Measurements from ENCODE around the gene CASS4.

Gene CASS4

DNA sequence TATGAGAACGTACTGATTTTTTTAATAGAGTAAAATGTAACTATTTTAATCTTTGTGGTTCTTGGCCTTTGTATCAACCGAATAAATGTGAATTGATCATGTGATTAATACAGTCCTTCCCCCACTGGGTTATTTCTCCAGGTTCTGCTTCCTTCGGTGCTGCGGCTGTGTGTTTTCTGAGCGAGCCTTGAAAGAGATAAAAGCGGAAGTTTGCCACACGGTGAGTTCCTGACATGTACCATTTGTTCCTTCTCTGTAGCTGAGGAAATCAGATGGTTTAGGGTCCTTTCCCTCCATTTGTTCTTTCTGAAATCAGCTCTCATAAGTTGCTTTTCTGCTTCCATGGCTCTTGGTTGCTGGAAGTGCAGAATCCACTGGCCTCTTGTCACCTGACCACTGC is 71.9 kb downstream of the CASS4 start:
- Histone ChIP-seq H3K27ac (ENCODE audit: low read depth, low read length) (no peak overlapping the region), H3K27me3 (ENCODE audit: control insufficient read depth in 1 of 2, insufficient read depth in 2 of 2, low read length in 2 of 2) (no peaks in the 10 kb centered on the region), H3K4me3 (ENCODE audit: low read depth in 1 of 2, low read length in 2 of 2) (no peak overlapping the region), H3K36me3 (ENCODE audit: insufficient read depth, low read length) (peaks cover 56% of the 10 kb centered on the region), H3K4me1 (ENCODE audit: insufficient read depth, low read length) (no peaks in the 10 kb centered on the region), H3K9ac (ENCODE audit: low read length) (no peak overlapping the region), H3K9me3 (ENCODE audit: low read length) (no peaks in the 10 kb centered on the region)

DNA sequence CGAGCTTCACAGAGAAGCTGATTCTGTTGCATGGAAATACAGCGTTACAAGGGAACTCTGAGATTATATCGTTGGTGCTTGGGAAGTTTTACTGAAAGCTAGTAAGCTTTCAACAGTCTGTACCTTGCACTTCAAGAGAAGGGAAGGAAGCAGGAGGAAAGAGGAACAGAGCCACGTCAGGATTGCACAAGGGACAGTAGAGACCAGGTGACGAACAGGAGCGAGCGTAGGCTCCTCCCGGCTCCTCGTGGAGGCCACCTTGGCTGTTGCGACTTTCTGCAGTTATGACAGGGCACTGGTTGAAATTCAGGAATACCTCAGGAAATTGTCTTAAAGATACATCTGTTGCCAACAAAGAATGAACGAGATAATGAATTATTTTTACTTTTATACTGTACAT is 75.2 kb downstream of the CASS4 start:
- no peak overlapping the region for H3K9ac ChIP-seq (ENCODE audit: low read length)
- H3K27me3 ChIP-seq (ENCODE audit: control insufficient read depth in 1 of 2, insufficient read depth in 2 of 2, low read length in 2 of 2) = no peaks in the 10 kb centered on the region
- H3K4me3 ChIP-seq (ENCODE audit: low read depth in 1 of 2, low read length in 2 of 2) = no peak overlapping the region
- no peaks in the 10 kb centered on the region for H3K4me1 ChIP-seq (ENCODE audit: insufficient read depth, low read length)
- H3K36me3 ChIP-seq (ENCODE audit: insufficient read depth, low read length) = peaks cover 35% of the 10 kb centered on the region
- H3K27ac ChIP-seq (ENCODE audit: low read depth, low read length) = no peak overlapping the region
- H3K9me3 ChIP-seq (ENCODE audit: low read length) = no peaks in the 10 kb centered on the region

DNA sequence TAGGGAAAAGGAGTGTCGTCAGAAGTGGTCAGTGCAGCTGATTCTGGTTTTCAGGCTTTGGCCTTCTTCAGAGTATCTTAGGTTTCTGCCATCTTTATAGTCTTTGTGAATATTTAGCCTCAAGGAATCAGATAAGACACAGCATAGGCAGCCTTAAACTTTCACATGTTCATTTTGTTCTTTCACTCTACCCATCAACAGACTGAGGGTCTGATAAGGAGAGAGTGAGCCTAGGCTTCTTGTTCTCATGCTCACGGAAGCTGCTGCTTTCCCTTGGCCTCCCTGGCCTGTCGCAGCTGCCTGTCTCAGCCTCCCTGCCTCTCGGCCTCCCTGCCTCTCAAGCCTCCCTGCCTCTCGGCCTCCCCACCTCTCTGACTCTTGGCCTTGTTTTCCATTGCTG is 76.5 kb downstream of the CASS4 start:
- Histone ChIP-seq H3K4me1 (ENCODE audit: insufficient read depth, low read length) (no peaks in the 10 kb centered on the region), H3K4me3 (ENCODE audit: low read depth in 1 of 2, low read length in 2 of 2) (no peak overlapping the region), H3K9ac (ENCODE audit: low read length) (no peak overlapping the region), H3K27me3 (ENCODE audit: control insufficient read depth in 1 of 2, insufficient read depth in 2 of 2, low read length in 2 of 2) (no peaks in the 10 kb centered on the region), H3K36me3 (ENCODE audit: insufficient read depth, low read length) (peaks cover 35% of the 10 kb centered on the region), H3K27ac (ENCODE audit: low read depth, low read length) (no peak overlapping the region), H3K9me3 (ENCODE audit: low read length) (no peaks in the 10 kb centered on the region)

DNA sequence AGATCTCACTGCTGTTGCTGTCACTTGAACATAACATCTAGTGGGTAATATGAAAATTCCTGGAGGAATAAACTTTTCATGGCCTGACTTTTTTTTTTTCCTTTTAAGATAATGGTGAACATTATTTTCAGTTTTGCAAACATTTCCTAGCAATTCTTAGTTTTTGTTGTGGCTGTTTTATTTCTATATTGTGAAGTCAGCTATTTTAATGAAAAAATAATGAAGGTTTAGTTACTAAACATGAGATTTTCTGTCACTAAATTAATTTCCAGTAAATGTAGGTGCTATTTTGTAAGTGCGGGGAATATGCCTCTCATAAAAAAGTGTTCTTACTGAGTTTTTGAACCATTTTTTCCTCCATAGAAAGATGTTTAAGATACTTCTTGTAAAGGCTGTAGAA is 89.1 kb downstream of the CASS4 start:
- Histone ChIP-seq H3K4me3 (ENCODE audit: low read depth in 1 of 2, low read length in 2 of 2) (no peak overlapping the region), H3K27ac (ENCODE audit: low read depth, low read length) (no peak overlapping the region), H3K27me3 (ENCODE audit: control insufficient read depth in 1 of 2, insufficient read depth in 2 of 2, low read length in 2 of 2) (no peaks in the 10 kb centered on the region), H3K36me3 (ENCODE audit: insufficient read depth, low read length) (peaks cover 16% of the 10 kb centered on the region), H3K4me1 (ENCODE audit: insufficient read depth, low read length) (no peaks in the 10 kb centered on the region), H3K9ac (ENCODE audit: low read length) (no peak overlapping the region), H3K9me3 (ENCODE audit: low read length) (no peaks in the 10 kb centered on the region)

DNA sequence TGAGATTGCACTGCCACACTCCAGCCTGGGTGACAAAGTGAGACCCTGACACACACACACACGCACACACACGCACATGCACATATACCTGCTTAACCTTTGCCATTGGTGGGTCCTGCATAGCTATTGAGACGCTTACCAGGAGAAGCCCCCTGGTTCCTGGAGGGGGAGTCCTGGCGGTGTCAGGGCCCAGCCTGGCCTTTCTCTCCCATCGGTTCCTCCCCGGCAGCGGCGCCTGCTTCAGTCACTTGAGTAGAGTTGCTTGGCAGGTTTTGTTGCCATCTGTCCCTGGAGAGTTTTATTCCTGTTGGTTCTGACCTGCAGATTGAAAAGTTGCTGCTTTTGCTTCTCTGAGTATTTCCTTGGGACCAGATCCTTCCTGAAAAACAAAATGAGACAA is 91.9 kb downstream of the CASS4 start:
- no peak overlapping the region for H3K27ac ChIP-seq (ENCODE audit: low read depth, low read length)
- no peaks in the 10 kb centered on the region for H3K4me1 ChIP-seq (ENCODE audit: insufficient read depth, low read length)
- H3K27me3 ChIP-seq (ENCODE audit: control insufficient read depth in 1 of 2, insufficient read depth in 2 of 2, low read length in 2 of 2) = no peaks in the 10 kb centered on the region
- no peak overlapping the region for H3K9ac ChIP-seq (ENCODE audit: low read length)
- no peaks in the 10 kb centered on the region for H3K9me3 ChIP-seq (ENCODE audit: low read length)
- no peak overlapping the region for H3K4me3 ChIP-seq (ENCODE audit: low read depth in 1 of 2, low read length in 2 of 2)
- peaks cover 9% of the 10 kb centered on the region for H3K36me3 ChIP-seq (ENCODE audit: insufficient read depth, low read length)

DNA sequence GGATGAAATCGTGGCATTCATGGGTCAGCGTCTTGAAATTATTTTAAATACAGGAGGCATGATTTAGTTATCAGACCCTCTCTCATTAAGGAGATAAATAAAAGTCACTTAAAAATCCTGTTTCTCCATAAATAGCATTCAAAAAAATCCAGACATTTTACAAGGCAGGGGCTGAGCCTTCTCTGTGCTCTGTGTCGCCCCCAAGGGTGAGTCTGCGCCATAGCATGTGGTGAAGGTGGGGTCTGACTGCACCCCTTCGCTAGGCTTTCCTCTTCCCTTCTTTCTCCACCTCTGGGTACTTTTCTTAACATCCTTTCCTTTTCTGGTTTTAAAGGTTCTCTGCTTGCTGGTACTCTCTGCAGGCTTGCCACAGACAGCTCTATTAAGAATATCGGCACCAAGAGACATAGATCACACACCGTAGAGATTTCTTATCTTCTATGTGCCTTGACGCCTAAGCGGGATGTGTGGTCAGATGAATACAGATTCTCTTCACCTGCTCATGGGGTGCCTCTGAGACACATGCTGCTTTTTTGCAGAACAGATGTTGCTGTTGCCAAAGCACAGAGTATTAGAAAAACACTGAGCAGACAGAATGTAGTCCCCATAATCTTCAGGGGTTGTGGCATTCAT is 92.4 kb downstream of the CASS4 start:
- peaks cover 9% of the 10 kb centered on the region for H3K36me3 ChIP-seq (ENCODE audit: insufficient read depth, low read length)
- no peak overlapping the region for H3K4me3 ChIP-seq (ENCODE audit: low read depth in 1 of 2, low read length in 2 of 2)
- no peaks in the 10 kb centered on the region for H3K4me1 ChIP-seq (ENCODE audit: insufficient read depth, low read length)
- no peaks in the 10 kb centered on the region for H3K9me3 ChIP-seq (ENCODE audit: low read length)
- H3K9ac ChIP-seq (ENCODE audit: low read length) = no peak overlapping the region
- no peak overlapping the region for H3K27ac ChIP-seq (ENCODE audit: low read depth, low read length)
- H3K27me3 ChIP-seq (ENCODE audit: control insufficient read depth in 1 of 2, insufficient read depth in 2 of 2, low read length in 2 of 2) = no peaks in the 10 kb centered on the region

DNA sequence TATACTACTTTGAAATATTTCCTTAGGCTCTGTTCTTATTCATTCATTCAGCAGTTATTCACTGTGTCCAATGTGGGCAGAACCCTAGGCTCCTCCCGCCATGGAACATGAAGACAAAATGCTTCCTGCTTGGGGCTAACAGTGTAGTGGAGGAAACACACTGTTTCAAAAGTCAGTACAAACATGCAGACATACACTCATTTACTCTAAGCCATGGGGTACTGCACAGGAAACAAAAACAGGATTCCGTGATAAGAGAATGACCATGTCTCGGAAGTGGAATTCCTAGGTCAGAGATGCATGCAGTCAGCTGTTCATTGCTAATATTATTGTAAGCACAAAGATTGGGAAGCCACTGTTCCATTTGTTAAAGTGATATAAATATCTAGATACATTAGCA is 94.0 kb downstream of the CASS4 start:
- Histone ChIP-seq H3K27ac (ENCODE audit: low read depth, low read length) (no peak overlapping the region), H3K4me1 (ENCODE audit: insufficient read depth, low read length) (no peaks in the 10 kb centered on the region), H3K4me3 (ENCODE audit: low read depth in 1 of 2, low read length in 2 of 2) (no peak overlapping the region), H3K9ac (ENCODE audit: low read length) (no peak overlapping the region), H3K9me3 (ENCODE audit: low read length) (no peaks in the 10 kb centered on the region), H3K36me3 (ENCODE audit: insufficient read depth, low read length) (peaks cover 9% of the 10 kb centered on the region), H3K27me3 (ENCODE audit: control insufficient read depth in 1 of 2, insufficient read depth in 2 of 2, low read length in 2 of 2) (no peaks in the 10 kb centered on the region)

Measured in muscle layer of colon (tissue), 2 donors.